SK-N-MC (cell line): ENCODE data around the gene TMEM147.

Source experiments
- EZH2 ChIP-seq: fragments of 200-600 bp; sonication (generic); IDR thresholded peaks from one replicate; pipeline ENCODE4 v1.6.1; 2017; ENCODE audit warnings: antibody characterized with exemption
- POLR2AphosphoS5 ChIP-seq: IDR thresholded peaks from 2 replicates; pipeline ENCODE4 v1.6.1; 2012; ENCODE audit warnings: mild to moderate bottlenecking, low read depth, low read length, borderline replicate concordance

- TF ChIP-seq EZH2: no peak
- TF ChIP-seq POLR2AphosphoS5: no peak
Measured at GRCh38 chr19:35562776-35563175, 17.4 kb downstream of the TMEM147 start.
